ENCODE data around the gene CAPZB. TPM values are rescaled to one million over a fixed set of nuclear protein-coding genes. Genes with fewer than 3 reads are reported as not detected.

Gene CAPZB
- total RNA-seq, 2 experiments from 2014 or later, result 335 to 340 TPM

DNA sequence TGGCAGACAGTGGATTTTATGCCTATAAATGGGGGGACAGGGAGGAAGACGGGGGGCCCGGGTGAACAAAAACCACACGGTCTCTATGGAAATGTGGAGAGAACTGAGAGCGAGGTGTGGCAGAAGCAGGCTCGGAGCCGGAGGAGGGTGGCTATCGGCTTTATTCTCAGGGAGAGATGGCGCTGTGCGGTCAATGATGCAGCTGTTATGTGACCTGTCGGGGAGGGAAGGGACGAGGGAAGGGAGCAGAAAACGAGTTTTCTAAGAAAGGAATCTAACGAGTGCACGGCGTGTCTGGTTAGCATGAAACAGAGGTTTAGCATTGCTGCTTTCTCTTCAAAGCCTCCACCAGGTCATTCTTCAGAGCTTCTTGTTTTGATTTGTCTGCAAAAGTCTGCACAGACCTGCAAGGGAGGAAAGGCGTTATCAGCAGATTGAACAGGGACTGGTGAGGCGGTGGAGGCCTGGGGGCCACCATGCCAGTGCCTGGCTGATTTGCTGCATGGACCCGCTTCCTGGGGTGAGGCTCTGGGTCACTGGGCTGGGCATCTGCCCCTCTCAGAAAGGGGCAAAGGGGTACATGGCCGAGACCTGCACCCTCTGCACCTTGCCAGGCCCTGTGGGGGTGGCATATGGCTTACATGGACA, 146.0 kb downstream of the CAPZB start:
- peaks cover 25% of the 10 kb centered on the region for H3K36me3 Mint-ChIP-seq (ENCODE audit: low read depth)

DNA sequence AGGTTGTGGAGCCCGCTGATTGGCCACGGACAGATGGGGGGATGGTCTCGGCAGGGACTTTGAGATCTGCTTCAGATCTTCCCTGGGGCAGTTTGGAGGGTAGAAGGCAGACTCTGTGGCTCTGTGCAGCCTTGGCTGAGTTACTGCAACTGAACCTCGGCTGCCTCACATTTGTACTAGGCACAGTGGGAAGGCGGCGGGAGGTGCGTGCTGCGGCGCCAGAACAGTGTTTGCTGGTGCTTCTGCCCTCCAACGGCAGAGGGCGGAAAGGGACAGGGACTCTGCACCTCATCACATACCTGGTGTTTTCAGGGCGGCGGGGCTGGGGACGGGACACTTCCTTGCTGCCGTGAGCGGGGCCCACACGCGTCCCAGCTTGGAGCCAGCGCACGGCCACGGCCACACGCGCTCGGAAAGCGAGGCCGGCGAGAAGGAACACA, 147.0 kb downstream of the CAPZB start:
- Mint-ChIP-seq H3K4me3 (no peak overlapping the region), H3K4me1 (ENCODE audit: low read depth) (peaks cover 22% of the 10 kb centered on the region), H3K36me3 (ENCODE audit: low read depth) (peaks cover 25% of the 10 kb centered on the region), H3K27me3 (no peaks in the 10 kb centered on the region), H3K27ac (peak overlapping the region; percentile 76), H3K9me3 (no peaks in the 10 kb centered on the region)
- TF ChIP-seq, protein P1, sequence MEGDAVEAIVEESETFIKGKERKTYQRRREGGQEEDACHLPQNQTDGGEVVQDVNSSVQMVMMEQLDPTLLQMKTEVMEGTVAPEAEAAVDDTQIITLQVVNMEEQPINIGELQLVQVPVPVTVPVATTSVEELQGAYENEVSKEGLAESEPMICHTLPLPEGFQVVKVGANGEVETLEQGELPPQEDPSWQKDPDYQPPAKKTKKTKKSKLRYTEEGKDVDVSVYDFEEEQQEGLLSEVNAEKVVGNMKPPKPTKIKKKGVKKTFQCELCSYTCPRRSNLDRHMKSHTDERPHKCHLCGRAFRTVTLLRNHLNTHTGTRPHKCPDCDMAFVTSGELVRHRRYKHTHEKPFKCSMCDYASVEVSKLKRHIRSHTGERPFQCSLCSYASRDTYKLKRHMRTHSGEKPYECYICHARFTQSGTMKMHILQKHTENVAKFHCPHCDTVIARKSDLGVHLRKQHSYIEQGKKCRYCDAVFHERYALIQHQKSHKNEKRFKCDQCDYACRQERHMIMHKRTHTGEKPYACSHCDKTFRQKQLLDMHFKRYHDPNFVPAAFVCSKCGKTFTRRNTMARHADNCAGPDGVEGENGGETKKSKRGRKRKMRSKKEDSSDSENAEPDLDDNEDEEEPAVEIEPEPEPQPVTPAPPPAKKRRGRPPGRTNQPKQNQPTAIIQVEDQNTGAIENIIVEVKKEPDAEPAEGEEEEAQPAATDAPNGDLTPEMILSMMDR (IDR thresholded peaks at IDR 0.05), result no peak
- ATAC-seq (no peak), DNase-seq (no peak)
- ChIA-PET POLR2A (interaction anchor here (0.9 kb wide), 1 partner anchor 99 kb away, joined by 3 read pairs; no protein-coding TSS in a partner anchor), CTCF (no interaction called here)
- intact Hi-C loops (cut with micrococcal nuclease), result no loop called here

More for the DNA sequence above, 146.0 kb downstream of the CAPZB start:
- intact Hi-C loops (cut with micrococcal nuclease), result no loop called here
- H3K27ac Mint-ChIP-seq, result no peak overlapping the region
- ChIA-PET CTCF (interaction anchor here (1.1 kb wide), 2 partner anchors 8 to 243 kb away, joined by 3 read pairs; no protein-coding TSS in a partner anchor), POLR2A (no interaction called here)
- no peaks in the 10 kb centered on the region for H3K27me3 Mint-ChIP-seq
- no peaks in the 10 kb centered on the region for H3K9me3 Mint-ChIP-seq
- no peak for DNase-seq
- H3K4me3 Mint-ChIP-seq, result no peak overlapping the region
- TF ChIP-seq, protein P1 (IDR thresholded peaks at IDR 0.05), result no peak
- peaks cover 22% of the 10 kb centered on the region for H3K4me1 Mint-ChIP-seq (ENCODE audit: low read depth)
- ATAC-seq, result no peak

DNA sequence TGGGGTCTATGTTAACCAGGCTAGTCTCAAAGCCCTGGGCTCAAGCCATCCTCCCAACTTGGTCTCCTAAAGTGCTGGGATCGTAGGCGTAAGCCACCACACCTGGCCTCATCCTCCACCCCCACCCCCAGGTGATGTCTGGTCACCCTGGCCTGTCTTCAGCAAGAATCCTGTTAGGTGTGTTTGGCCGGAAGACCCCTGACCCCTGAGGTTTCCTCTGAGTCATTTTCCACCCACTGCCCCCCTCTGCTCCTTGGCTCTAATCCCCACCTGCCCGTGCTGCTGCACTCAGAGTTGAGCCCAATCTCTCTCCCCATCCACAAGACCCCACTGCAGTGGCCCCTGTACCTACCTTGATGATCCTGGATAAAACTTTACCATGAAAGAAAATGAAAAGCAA, 148.1 kb downstream of the CAPZB start:
- TF ChIP-seq, protein P1 (IDR thresholded peaks at IDR 0.05), result no peak
- Mint-ChIP-seq H3K27me3 (no peaks in the 10 kb centered on the region), H3K4me3 (no peak overlapping the region), H3K9me3 (no peaks in the 10 kb centered on the region), H3K27ac (peak overlapping the region; percentile 76), H3K4me1 (ENCODE audit: low read depth) (peaks cover 22% of the 10 kb centered on the region), H3K36me3 (ENCODE audit: low read depth) (peaks cover 21% of the 10 kb centered on the region)
- intact Hi-C loops (cut with micrococcal nuclease), result no loop called here
- ChIA-PET CTCF (no interaction called here), POLR2A (interaction anchor here (0.9 kb wide), 1 partner anchor 100 kb away, joined by 3 read pairs; no protein-coding TSS in a partner anchor)
- ATAC-seq (no peak), DNase-seq (no peak)

DNA sequence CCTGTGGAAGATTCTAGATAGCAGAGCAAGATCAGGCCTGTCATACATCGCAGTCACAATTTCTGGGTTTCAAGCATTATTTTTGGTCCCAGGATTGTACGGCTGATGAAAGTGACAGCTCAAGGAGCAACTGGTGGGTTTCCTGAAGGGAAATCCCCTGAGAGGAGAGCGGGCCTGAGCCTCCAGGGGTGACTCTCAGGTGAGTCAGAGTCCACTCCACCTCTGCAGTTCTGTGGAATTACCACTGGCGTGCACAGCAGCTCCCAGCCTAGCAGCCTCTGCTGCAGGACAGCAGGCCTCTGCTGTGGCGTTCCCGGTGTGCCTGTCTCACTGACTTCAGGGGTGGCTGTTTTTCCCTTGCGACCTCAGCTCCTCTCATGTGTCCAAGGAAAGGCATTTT, 148.8 kb downstream of the CAPZB start:
- Mint-ChIP-seq H3K27ac (peak overlapping the region; percentile 68), H3K9me3 (no peaks in the 10 kb centered on the region), H3K4me1 (ENCODE audit: low read depth) (peaks cover 20% of the 10 kb centered on the region), H3K27me3 (no peaks in the 10 kb centered on the region), H3K4me3 (no peak overlapping the region), H3K36me3 (ENCODE audit: low read depth) (peaks cover 15% of the 10 kb centered on the region)
- ChIA-PET POLR2A (interaction anchor here (1.6 kb wide), 1 partner anchor 47 kb away, joined by 3 read pairs; no protein-coding TSS in a partner anchor), CTCF (interaction anchor here (1.2 kb wide), 1 partner anchor 315 kb away, joined by 3 read pairs; no protein-coding TSS in a partner anchor)
- peak; percentile 73 for DNase-seq
- ATAC-seq, result peak; percentile 86
- TF ChIP-seq, protein P1 (IDR thresholded peaks at IDR 0.05), result no peak
- intact Hi-C loops (cut with micrococcal nuclease), result no loop called here

Data from activated CD8-positive, alpha-beta T cell treated with anti-CD3 and anti-CD28 coated beads for 36 hours (primary cell).